ENCODE results near the gene IGF2. TPM values are rescaled to one million over a fixed set of nuclear protein-coding genes. Genes with fewer than 3 reads are reported as not detected.

The IGF2 gene
- total and polyA plus RNA-seq, 5 donors from 2014 or later, result 0.07 TPM; not detected in 4

- Mint-ChIP-seq H3K27me3 (peaks cover 65% of the 10 kb centered on the region), H3K4me3 (peak overlapping the region in 1 of 4 donors; percentile 56), H3K27ac (no peak overlapping the region), H3K9me3 (peaks cover 0 to 2% (median 0%) of the 10 kb centered on the region in 7 donors), H3K36me3 (no peaks in the 10 kb centered on the region), H3K4me1 (peaks cover 0 to 13% (median 4%) of the 10 kb centered on the region in 4 donors)
- DNase-seq (no peak), ATAC-seq (ENCODE audit: low read depth in 2 of 2) (no peak)
- Histone ChIP-seq H3K4me1 (ENCODE audit: control insufficient read depth, insufficient read depth, low read length, poor library complexity, severe bottlenecking) (peaks cover 15% of the 10 kb centered on the region), H3K4me3 (ENCODE audit: low read depth, low read length) (no peak overlapping the region), H3K27me3 (ENCODE audit: control insufficient read depth, insufficient read depth, low read length) (peaks cover 6% of the 10 kb centered on the region), H3K9me3 (ENCODE audit: control insufficient read depth in 2 of 2, low read length in 2 of 2) (no peaks in the 10 kb centered on the region), H3K36me3 (ENCODE audit: control insufficient read depth, insufficient read depth, low read length) (no peaks in the 10 kb centered on the region), H3K27ac (ENCODE audit: insufficient read depth, low read length, poor library complexity, severe bottlenecking) (no peak overlapping the region)
Measured at GRCh38 chr11:2140411-2141400, 1.5 kb upstream of the IGF2 start.

GRCh38 chr11:2139621-2140337 is 590 bp upstream of the IGF2 start:
- H3K27ac ChIP-seq (ENCODE audit: insufficient read depth, low read length, poor library complexity, severe bottlenecking), result no peak overlapping the region
- H3K9me3 ChIP-seq (ENCODE audit: control insufficient read depth in 2 of 2, low read length in 2 of 2), result no peaks in the 10 kb centered on the region
- Mint-ChIP-seq H3K4me1 (peaks cover 0 to 13% (median 4%) of the 10 kb centered on the region in 4 donors), H3K4me3 (no peak overlapping the region), H3K9me3 (peaks cover 0 to 2% (median 0%) of the 10 kb centered on the region in 7 donors), H3K36me3 (no peaks in the 10 kb centered on the region), H3K27me3 (peaks cover 63% of the 10 kb centered on the region), H3K27ac (no peak overlapping the region)
- peaks cover 15% of the 10 kb centered on the region for H3K4me1 ChIP-seq (ENCODE audit: control insufficient read depth, insufficient read depth, low read length, poor library complexity, severe bottlenecking)
- ATAC-seq (ENCODE audit: low read depth in 2 of 2) (no peak), DNase-seq (no peak)
- peaks cover 6% of the 10 kb centered on the region for H3K27me3 ChIP-seq (ENCODE audit: control insufficient read depth, insufficient read depth, low read length)
- no peaks in the 10 kb centered on the region for H3K36me3 ChIP-seq (ENCODE audit: control insufficient read depth, insufficient read depth, low read length)
- no peak overlapping the region for H3K4me3 ChIP-seq (ENCODE audit: low read depth, low read length)

- no peak for DNase-seq
- Histone ChIP-seq H3K27ac (ENCODE audit: insufficient read depth, low read length, poor library complexity, severe bottlenecking) (no peak overlapping the region), H3K9me3 (ENCODE audit: control insufficient read depth in 2 of 2, low read length in 2 of 2) (no peaks in the 10 kb centered on the region), H3K4me1 (ENCODE audit: control insufficient read depth, insufficient read depth, low read length, poor library complexity, severe bottlenecking) (peaks cover 15% of the 10 kb centered on the region), H3K4me3 (ENCODE audit: low read depth, low read length) (no peak overlapping the region), H3K27me3 (ENCODE audit: control insufficient read depth, insufficient read depth, low read length) (peaks cover 6% of the 10 kb centered on the region), H3K36me3 (ENCODE audit: control insufficient read depth, insufficient read depth, low read length) (no peaks in the 10 kb centered on the region)
- H3K36me3 Mint-ChIP-seq, result no peaks in the 10 kb centered on the region
- H3K27ac Mint-ChIP-seq, result no peak overlapping the region
- ATAC-seq (ENCODE audit: low read depth in 2 of 2), result no peak
- peak overlapping the region in 3 of 4 donors; percentile 69 to 89 (median 78) for H3K4me3 Mint-ChIP-seq
- H3K9me3 Mint-ChIP-seq, result peaks cover 0 to 2% (median 0%) of the 10 kb centered on the region in 7 donors
- H3K4me1 Mint-ChIP-seq, result peaks cover 0 to 13% (median 4%) of the 10 kb centered on the region in 4 donors
- peaks cover 56% of the 10 kb centered on the region for H3K27me3 Mint-ChIP-seq
Measured at GRCh38 chr11:2138431-2139122, 612 bp downstream of the IGF2 start.

GRCh38 chr11:2138068-2138430 is 1.1 kb downstream of the IGF2 start:
- no peak overlapping the region for H3K27ac ChIP-seq (ENCODE audit: insufficient read depth, low read length, poor library complexity, severe bottlenecking)
- peaks cover 0 to 13% (median 4%) of the 10 kb centered on the region in 4 donors for H3K4me1 Mint-ChIP-seq
- no peaks in the 10 kb centered on the region for H3K36me3 Mint-ChIP-seq
- H3K9me3 Mint-ChIP-seq, result peaks cover 0 to 3% (median 0%) of the 10 kb centered on the region in 7 donors
- no peaks in the 10 kb centered on the region for H3K36me3 ChIP-seq (ENCODE audit: control insufficient read depth, insufficient read depth, low read length)
- H3K9me3 ChIP-seq (ENCODE audit: control insufficient read depth in 2 of 2, low read length in 2 of 2), result no peaks in the 10 kb centered on the region
- ATAC-seq (ENCODE audit: low read depth in 2 of 2) (no peak), DNase-seq (no peak)
- peaks cover 15% of the 10 kb centered on the region for H3K4me1 ChIP-seq (ENCODE audit: control insufficient read depth, insufficient read depth, low read length, poor library complexity, severe bottlenecking)
- H3K4me3 ChIP-seq (ENCODE audit: low read depth, low read length), result no peak overlapping the region
- peak overlapping the region in 1 of 4 donors; percentile 78 for H3K4me3 Mint-ChIP-seq
- no peak overlapping the region for H3K27ac Mint-ChIP-seq
- peaks cover 50% of the 10 kb centered on the region for H3K27me3 Mint-ChIP-seq
- H3K27me3 ChIP-seq (ENCODE audit: control insufficient read depth, insufficient read depth, low read length), result peaks cover 6% of the 10 kb centered on the region

- ATAC-seq (ENCODE audit: low read depth in 2 of 2), result no peak
- peaks cover 45% of the 10 kb centered on the region for H3K27me3 Mint-ChIP-seq
- H3K9me3 Mint-ChIP-seq, result peaks cover 0 to 3% (median 0%) of the 10 kb centered on the region in 7 donors
- no peak for DNase-seq
- no peaks in the 10 kb centered on the region for H3K36me3 Mint-ChIP-seq
- Histone ChIP-seq H3K4me3 (ENCODE audit: low read depth, low read length) (no peak overlapping the region), H3K4me1 (ENCODE audit: control insufficient read depth, insufficient read depth, low read length, poor library complexity, severe bottlenecking) (peaks cover 15% of the 10 kb centered on the region), H3K27me3 (ENCODE audit: control insufficient read depth, insufficient read depth, low read length) (peaks cover 2% of the 10 kb centered on the region), H3K9me3 (ENCODE audit: control insufficient read depth in 2 of 2, low read length in 2 of 2) (no peaks in the 10 kb centered on the region), H3K36me3 (ENCODE audit: control insufficient read depth, insufficient read depth, low read length) (no peaks in the 10 kb centered on the region), H3K27ac (ENCODE audit: insufficient read depth, low read length, poor library complexity, severe bottlenecking) (no peak overlapping the region)
- peak overlapping the region in 3 of 4 donors; percentile 44 to 69 (median 68) for H3K4me3 Mint-ChIP-seq
- H3K27ac Mint-ChIP-seq, result no peak overlapping the region
- H3K4me1 Mint-ChIP-seq, result peaks cover 0 to 8% (median under 1%) of the 10 kb centered on the region in 4 donors
Measured at GRCh38 chr11:2137202-2138067, 1.8 kb downstream of the IGF2 start.

- Mint-ChIP-seq H3K4me3 (no peak overlapping the region), H3K27ac (no peak overlapping the region)
- ATAC-seq (ENCODE audit: low read depth in 2 of 2), result no peak
Measured at GRCh38 chr11:2136952-2137201, 2.3 kb downstream of the IGF2 start.

More at GRCh38 chr11:2136952-2137201, 2.3 kb downstream of the IGF2 start:
- H3K4me1 ChIP-seq (ENCODE audit: control insufficient read depth, insufficient read depth, low read length, poor library complexity, severe bottlenecking), result peaks cover 15% of the 10 kb centered on the region
- H3K9me3 Mint-ChIP-seq, result peaks cover 0 to 3% (median 0%) of the 10 kb centered on the region in 7 donors
- no peak overlapping the region for H3K27ac ChIP-seq (ENCODE audit: insufficient read depth, low read length, poor library complexity, severe bottlenecking)
- DNase-seq, result no peak
- no peaks in the 10 kb centered on the region for H3K36me3 Mint-ChIP-seq
- no peak overlapping the region for H3K4me3 ChIP-seq (ENCODE audit: low read depth, low read length)
- H3K27me3 ChIP-seq (ENCODE audit: control insufficient read depth, insufficient read depth, low read length), result peaks cover 2% of the 10 kb centered on the region
- peaks cover 43% of the 10 kb centered on the region for H3K27me3 Mint-ChIP-seq
- no peaks in the 10 kb centered on the region for H3K36me3 ChIP-seq (ENCODE audit: control insufficient read depth, insufficient read depth, low read length)
- peaks cover 0 to 8% (median 0%) of the 10 kb centered on the region in 4 donors for H3K4me1 Mint-ChIP-seq
- no peaks in the 10 kb centered on the region for H3K9me3 ChIP-seq (ENCODE audit: control insufficient read depth in 2 of 2, low read length in 2 of 2)
